PC-3 (cell line): ENCODE data around the gene KSR1. TPM values are rescaled to one million over a fixed set of nuclear protein-coding genes. Genes with fewer than 3 reads are reported as not detected.
"Not testable (repeated sequence)": the region's sequence is repeated elsewhere in the genome, so short reads cannot be mapped to it uniquely, and the experiment has no call there.

Experiments
- ATAC-seq: fragments of 200-7000 bp; cut with Tn5 transposase; 2 replicates; pipeline ENCODE4 v1.9.1; 2020; ENCODE audit warnings: mild to moderate bottlenecking, moderate library complexity
- BruUV-seq: library from RNA; stranded (reverse); fragments of 400-500 nt; replicated peaks from 2 replicates; lab custom pipeline; 2021; lab: Mats Ljungman, UMichigan
- CTCF ChIA-PET: fragments of 300-600 bp; sonication (Branson Sonifier 250); formaldehyde crosslinking; loops from one replicate; lab custom pipeline; 2022; ENCODE audit warnings: antibody characterized with exemption; lab: Charles Lee
- POLR2A ChIA-PET: fragments of 300-600 bp; sonication (Branson Sonifier 250); formaldehyde crosslinking; loops from one replicate; lab custom pipeline; 2022; ENCODE audit warnings: antibody characterized with exemption; ENCODE audit not compliant: unreplicated experiment; lab: Charles Lee
- DNase-seq: peaks from one replicate; pipeline ENCODE4 v3.0.0-alpha.2; 2015
- H2AFZ ChIP-seq: fragments of 300-600 bp; sonication (generic); 2 replicates; pipeline ENCODE4 v1.6.0; 2016; ENCODE audit warnings: antibody characterized with exemption, low read length
- H3F3A ChIP-seq: fragments of 300-600 bp; sonication (generic); one replicate; pipeline ENCODE4 v1.6.0; 2017; ENCODE audit warnings: antibody characterized with exemption, low read length, control low read depth, mild to moderate bottlenecking; ENCODE audit not compliant: unreplicated experiment
- H3K27ac ChIP-seq: fragments of 300-600 bp; sonication (generic); 2 replicates; pipeline ENCODE4 v1.5.1; 2016; ENCODE audit warnings: mild to moderate bottlenecking, low read length
- H3K27me3 ChIP-seq: fragments of 300-600 bp; sonication (generic); 2 replicates; pipeline ENCODE4 v1.6.1; 2016; ENCODE audit warnings: low read length, mixed read lengths
- H3K36me3 ChIP-seq: fragments of 300-600 bp; sonication (generic); 2 replicates; pipeline ENCODE4 v1.6.1; 2016; ENCODE audit warnings: low read depth, mixed run types, low read length, mixed read lengths
- H3K4me1 ChIP-seq: fragments of 300-600 bp; sonication (generic); 2 replicates; pipeline ENCODE4 v1.5.1; 2016; ENCODE audit warnings: low read length; ENCODE audit not compliant: insufficient read depth
- H3K4me2 ChIP-seq: fragments of 300-600 bp; sonication (generic); 2 replicates; pipeline ENCODE4 v1.6.0; 2016; ENCODE audit warnings: low read length
- H3K4me3 ChIP-seq: fragments of 300-600 bp; sonication (generic); 2 replicates; pipeline ENCODE4 v1.5.1; 2016; ENCODE audit warnings: mild to moderate bottlenecking, low read length, mixed read lengths
- H3K79me2 ChIP-seq: fragments of 300-600 bp; sonication (generic); 2 replicates; pipeline ENCODE4 v1.6.1; 2017; ENCODE audit warnings: low read length, mixed read lengths
- H3K9ac ChIP-seq: fragments of 300-600 bp; sonication (generic); 2 replicates; pipeline ENCODE4 v1.6.0; 2016; ENCODE audit warnings: mild to moderate bottlenecking, low read length
- H3K9me2 ChIP-seq: fragments of 300-600 bp; sonication (generic); replicated peaks from 2 replicates; pipeline ENCODE4 v1.6.1; 2016; ENCODE audit warnings: mixed run types, low read length, mixed read lengths
- H3K9me3 ChIP-seq: fragments of 300-600 bp; sonication (generic); 2 replicates; pipeline ENCODE4 v1.6.1; 2016; ENCODE audit warnings: low read length, mixed read lengths
- H4K20me1 ChIP-seq: fragments of 300-600 bp; sonication (generic); 2 replicates; pipeline ENCODE4 v1.6.1; 2016; ENCODE audit warnings: low read length, mixed read lengths
- CTCF ChIP-seq: fragments of 300-600 bp; sonication (generic); conservative IDR thresholded peaks from 2 replicates; pipeline ENCODE4 v1.5.1; 2017; ENCODE audit warnings: antibody characterized with exemption, low read depth, mild to moderate bottlenecking, low read length
- EZH2 ChIP-seq: fragments of 300-600 bp; sonication (generic); IDR thresholded peaks from one replicate; pipeline ENCODE4 v1.6.1; 2017; ENCODE audit warnings: antibody characterized with exemption, mild to moderate bottlenecking, low read length; ENCODE audit not compliant: unreplicated experiment
- EZH2phosphoT487 ChIP-seq: fragments of 300-600 bp; sonication (generic); IDR thresholded peaks from 2 replicates; pipeline ENCODE4 v1.6.1; 2018; ENCODE audit warnings: mild to moderate bottlenecking, antibody characterized with exemption, low read length, borderline replicate concordance
- intact Hi-C: fragments of 100-400 bp; cut with micrococcal nuclease; formaldehyde crosslinking; loops from 2 replicates; pipeline ENCODE4 v1.9.0; 2023
- total RNA-seq: library from RNA; depleted of rRNA; stranded (reverse); fragments of >200 nt; gene quantifications from 2 replicates; pipeline ENCODE4 v1.2.3, GENCODE V29; 2014

The KSR1 gene
- total RNA-seq, 1 experiment from 2014 or later, result 1.0 TPM

- Histone ChIP-seq H3K27ac (no peak overlapping the region), H3K9ac (no peak overlapping the region), H3K27me3 (no peaks in the 10 kb centered on the region), H4K20me1 (no peaks in the 10 kb centered on the region), H3K36me3 (no peaks in the 10 kb centered on the region), H3K4me3 (no peak overlapping the region), H2AFZ (no peak overlapping the region), H3K9me3 (no peaks in the 10 kb centered on the region), H3K9me2 (no peaks in the 10 kb centered on the region), H3K4me2 (no peak overlapping the region), H3K4me1 (no peaks in the 10 kb centered on the region), H3K79me2 (no peaks in the 10 kb centered on the region), H3F3A (no peaks in the 10 kb centered on the region)
- intact Hi-C loops, result no loop called here
- TF ChIP-seq EZH2phosphoT487 (no peak), CTCF (no peak), EZH2 (no peak)
- BruUV-seq, result no TSS peak
- CTCF ChIA-PET, result no interaction called here
- no peak for ATAC-seq
- POLR2A ChIA-PET, result no interaction called here
- DNase-seq, result no peak
Observed at GRCh38 chr17:27640790-27641189, 184.5 kb downstream of the KSR1 start.

GRCh38 chr17:27644586-27644985 is 188.3 kb downstream of the KSR1 start:
- Histone ChIP-seq H3K27me3 (no peaks in the 10 kb centered on the region), H3K9ac (no peak overlapping the region), H3K9me2 (no peaks in the 10 kb centered on the region), H3K4me1 (no peaks in the 10 kb centered on the region), H3K4me2 (no peak overlapping the region), H3K79me2 (no peaks in the 10 kb centered on the region), H3K27ac (no peak overlapping the region), H4K20me1 (no peaks in the 10 kb centered on the region), H3K9me3 (no peaks in the 10 kb centered on the region), H3K36me3 (no peaks in the 10 kb centered on the region), H3K4me3 (no peak overlapping the region), H2AFZ (no peak overlapping the region), H3F3A (no peaks in the 10 kb centered on the region)
- no peak for DNase-seq
- intact Hi-C loops, result no loop called here
- POLR2A ChIA-PET, result no interaction called here
- ATAC-seq, result no peak
- CTCF ChIA-PET, result no interaction called here
- no peak for TF ChIP-seq EZH2
- no peak for TF ChIP-seq EZH2phosphoT487
- TF ChIP-seq CTCF, result no peak
- no TSS peak for BruUV-seq

GRCh38 chr17:27645621-27646020 is 189.4 kb downstream of the KSR1 start:
- H2AFZ ChIP-seq, H3K9me2 ChIP-seq, POLR2A ChIA-PET, H3F3A ChIP-seq, H3K4me3 ChIP-seq, ATAC-seq, DNase-seq, H3K36me3 ChIP-seq, H3K27me3 ChIP-seq, H4K20me1 ChIP-seq, H3K4me2 ChIP-seq, H3K4me1 ChIP-seq, BruUV-seq, intact Hi-C loops, CTCF ChIA-PET, H3K9ac ChIP-seq, H3K9me3 ChIP-seq, H3K79me2 ChIP-seq, H3K27ac ChIP-seq: not testable (repeated sequence)
